Fibroblast of lung (primary cell): Measurements from ENCODE around the gene WWOX. TPM values are rescaled to one million over a fixed set of nuclear protein-coding genes. Genes with fewer than 3 reads are reported as not detected.

Experiments used
- DNase-seq, 2 donors: peaks; one replicate each; pipeline versions ENCODE4 v3.0.0 to v3.0.0-alpha.2; 2010; ENCODE audit warnings: low read depth in 2 of 2
- H2AFZ ChIP-seq: 2 replicates; pipeline ENCODE4 v1.5.1; 2012; ENCODE audit warnings: low read length, control low read depth, inconsistent platforms
- H3K27ac ChIP-seq: 2 replicates; pipeline ENCODE4 v1.5.1; 2011; ENCODE audit warnings: low read length, control low read depth; ENCODE audit not compliant: insufficient read depth
- H3K27me3 ChIP-seq: 2 replicates; pipeline ENCODE4 v1.5.1; 2011; ENCODE audit warnings: mild to moderate bottlenecking, low read length; ENCODE audit not compliant: control insufficient read depth, insufficient read depth
- H3K36me3 ChIP-seq: 2 replicates; pipeline ENCODE4 v1.5.1; 2011; ENCODE audit warnings: low read length; ENCODE audit not compliant: control insufficient read depth, insufficient read depth
- H3K4me1 ChIP-seq: 2 replicates; pipeline ENCODE4 v1.5.1; 2011; ENCODE audit warnings: low read length; ENCODE audit not compliant: control insufficient read depth, insufficient read depth; ENCODE audit errors: extremely low read depth
- H3K4me2 ChIP-seq: 2 replicates; pipeline ENCODE4 v1.5.1; 2011; ENCODE audit warnings: low read length, control low read depth; ENCODE audit not compliant: insufficient read depth; ENCODE audit errors: extremely low read depth
- H3K4me3 ChIP-seq, 4 experiments: fragments of 200-600 bp in 1 of 4; sonication (generic) in 1 of 4; replicated peaks in 1 of 4; 2 replicates each; pipeline ENCODE4 v1.5.1; 2011 to 2016; ENCODE audit warnings: low read length in 4 of 4, low read depth in 3 of 4, mild to moderate bottlenecking in 3 of 4, control low read depth in 2 of 4, inconsistent platforms in 1 of 4, mixed read lengths in 1 of 4; ENCODE audit not compliant: insufficient read depth in 1 of 4; ENCODE audit errors: control extremely low read depth in 1 of 4
- H3K79me2 ChIP-seq: 2 replicates; pipeline ENCODE4 v1.5.1; 2012; ENCODE audit warnings: mild to moderate bottlenecking, low read length, inconsistent platforms; ENCODE audit not compliant: control insufficient read depth, insufficient read depth
- H3K9ac ChIP-seq: 2 replicates; pipeline ENCODE4 v1.5.1; 2011; ENCODE audit warnings: mild to moderate bottlenecking, low read length, control low read depth; ENCODE audit not compliant: insufficient read depth
- H3K9me3 ChIP-seq: 2 replicates; pipeline ENCODE4 v1.5.1; 2012; ENCODE audit warnings: low read depth, low read length; ENCODE audit not compliant: control insufficient read depth, insufficient read depth
- H4K20me1 ChIP-seq: 2 replicates; pipeline ENCODE4 v1.5.1; 2011; ENCODE audit warnings: low read length; ENCODE audit not compliant: control insufficient read depth, insufficient read depth; ENCODE audit errors: extremely low read depth
- EZH2 ChIP-seq: IDR thresholded peaks from 2 replicates; pipeline ENCODE4 v1.5.1; 2012; ENCODE audit warnings: low read length, control low read depth, mild to moderate bottlenecking; ENCODE audit errors: missing control alignments
- polyA plus RNA-seq, 2 donors: library from polyadenylated mRNA; depleted of rRNA in 1 of 2; stranded (reverse) in 1 of 2; unstranded in 1 of 2; fragments of >200 nt; gene quantifications; 2 replicates each; pipeline ENCODE4 v1.2.1, GENCODE V29; 2011 to 2012; ENCODE audit warnings: missing spikeins in 1 of 2
- total RNA-seq: library from RNA; depleted of rRNA; stranded (reverse); fragments of >200 nt; gene quantifications from 2 replicates; pipeline ENCODE4 v1.2.1, GENCODE V29; 2014
- TF ChIP-seq, protein P1 (sequence below), 2 donors: IDR thresholded peaks in 1 of 2; conservative IDR thresholded peaks in 1 of 2; 1 replicate in 1 of 2; 2 replicates in 1 of 2; pipeline ENCODE4 v1.5.1; 2011 to 2012; ENCODE audit warnings: low read length in 2 of 2, control low read depth in 1 of 2, inconsistent platforms in 1 of 2, low read depth in 1 of 2, mild to moderate bottlenecking in 1 of 2

WWOX gene
- total and polyA plus RNA-seq, 2 donors (not counting 1 experiment from before 2014, with no cell fraction given), result 5.6 to 16.3 TPM

DNA sequence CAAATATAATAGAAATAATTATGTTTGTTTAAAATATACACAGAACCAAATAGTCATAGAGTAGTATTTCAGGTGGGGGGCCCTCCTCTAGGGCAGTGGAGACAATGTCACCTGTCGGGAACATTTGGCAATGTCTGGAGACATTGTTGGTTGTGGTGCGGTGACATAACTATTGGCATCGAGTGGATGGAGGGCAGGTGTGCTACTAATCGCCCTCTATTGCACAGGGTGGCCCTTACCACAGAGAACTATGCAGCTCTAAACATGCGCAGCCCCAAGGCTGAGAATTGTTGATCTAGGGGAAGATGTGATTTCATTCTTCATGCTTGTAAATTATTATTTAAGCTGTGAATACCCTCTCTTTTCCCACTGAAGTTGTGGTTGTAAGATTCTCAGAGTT lies 594.0 kb downstream of the WWOX start:
- Histone ChIP-seq H3K79me2 (no peaks in the 10 kb centered on the region), H2AFZ (no peak overlapping the region)
- TF ChIP-seq, protein P1, sequence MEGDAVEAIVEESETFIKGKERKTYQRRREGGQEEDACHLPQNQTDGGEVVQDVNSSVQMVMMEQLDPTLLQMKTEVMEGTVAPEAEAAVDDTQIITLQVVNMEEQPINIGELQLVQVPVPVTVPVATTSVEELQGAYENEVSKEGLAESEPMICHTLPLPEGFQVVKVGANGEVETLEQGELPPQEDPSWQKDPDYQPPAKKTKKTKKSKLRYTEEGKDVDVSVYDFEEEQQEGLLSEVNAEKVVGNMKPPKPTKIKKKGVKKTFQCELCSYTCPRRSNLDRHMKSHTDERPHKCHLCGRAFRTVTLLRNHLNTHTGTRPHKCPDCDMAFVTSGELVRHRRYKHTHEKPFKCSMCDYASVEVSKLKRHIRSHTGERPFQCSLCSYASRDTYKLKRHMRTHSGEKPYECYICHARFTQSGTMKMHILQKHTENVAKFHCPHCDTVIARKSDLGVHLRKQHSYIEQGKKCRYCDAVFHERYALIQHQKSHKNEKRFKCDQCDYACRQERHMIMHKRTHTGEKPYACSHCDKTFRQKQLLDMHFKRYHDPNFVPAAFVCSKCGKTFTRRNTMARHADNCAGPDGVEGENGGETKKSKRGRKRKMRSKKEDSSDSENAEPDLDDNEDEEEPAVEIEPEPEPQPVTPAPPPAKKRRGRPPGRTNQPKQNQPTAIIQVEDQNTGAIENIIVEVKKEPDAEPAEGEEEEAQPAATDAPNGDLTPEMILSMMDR (conservative IDR thresholded peaks at IDR 0.05 in 1 of 2, IDR thresholded peaks at IDR 0.05 in 1 of 2; ENCODE audit: low read depth in 1 of 2, low read length in 2 of 2), result no peak
- no peak for TF ChIP-seq EZH2

DNA sequence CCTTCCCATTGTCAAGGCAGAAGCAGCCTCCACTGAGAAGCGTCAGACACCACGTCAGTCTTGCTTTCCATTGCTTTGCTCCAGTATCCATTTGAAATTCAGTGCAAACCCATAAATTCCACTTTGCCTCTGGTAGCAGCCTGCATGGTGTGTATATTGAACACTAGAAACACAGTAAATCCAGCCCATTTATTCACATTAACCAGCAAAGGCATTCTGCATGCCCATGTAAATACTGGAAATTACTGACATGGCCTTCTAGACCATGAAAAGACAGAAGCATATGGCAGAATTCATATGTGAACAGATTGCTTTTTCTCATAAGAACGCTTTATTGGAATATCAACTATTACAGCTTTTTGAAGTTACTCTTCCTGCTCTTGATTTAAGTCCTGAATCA lies 595.0 kb downstream of the WWOX start:
- H3K4me3 ChIP-seq, result no peak overlapping the region
- no peak overlapping the region for H3K9ac ChIP-seq
- no peak overlapping the region for H2AFZ ChIP-seq
- H3K4me2 ChIP-seq, result no peak overlapping the region
- H3K4me1 ChIP-seq, result no peaks in the 10 kb centered on the region
- H3K9me3 ChIP-seq, result no peaks in the 10 kb centered on the region
- H3K27me3 ChIP-seq, result no peaks in the 10 kb centered on the region
- no peak for DNase-seq
- H3K79me2 ChIP-seq, result no peaks in the 10 kb centered on the region
- no peaks in the 10 kb centered on the region for H4K20me1 ChIP-seq
- H3K27ac ChIP-seq, result no peak overlapping the region
- H3K36me3 ChIP-seq, result no peaks in the 10 kb centered on the region
- TF ChIP-seq, protein P1 (conservative IDR thresholded peaks at IDR 0.05 in 1 of 2, IDR thresholded peaks at IDR 0.05 in 1 of 2; ENCODE audit: low read depth in 1 of 2, low read length in 2 of 2), result no peak
- TF ChIP-seq EZH2, result no peak

More for the DNA sequence above, 594.0 kb downstream of the WWOX start:
- H3K4me3 ChIP-seq, result no peak overlapping the region
- H3K9ac ChIP-seq, result no peak overlapping the region
- no peaks in the 10 kb centered on the region for H4K20me1 ChIP-seq
- no peaks in the 10 kb centered on the region for H3K4me1 ChIP-seq
- no peaks in the 10 kb centered on the region for H3K27me3 ChIP-seq
- H3K9me3 ChIP-seq, result no peaks in the 10 kb centered on the region
- no peak for DNase-seq
- H3K36me3 ChIP-seq, result no peaks in the 10 kb centered on the region
- H3K27ac ChIP-seq, result no peak overlapping the region
- no peak overlapping the region for H3K4me2 ChIP-seq

DNA sequence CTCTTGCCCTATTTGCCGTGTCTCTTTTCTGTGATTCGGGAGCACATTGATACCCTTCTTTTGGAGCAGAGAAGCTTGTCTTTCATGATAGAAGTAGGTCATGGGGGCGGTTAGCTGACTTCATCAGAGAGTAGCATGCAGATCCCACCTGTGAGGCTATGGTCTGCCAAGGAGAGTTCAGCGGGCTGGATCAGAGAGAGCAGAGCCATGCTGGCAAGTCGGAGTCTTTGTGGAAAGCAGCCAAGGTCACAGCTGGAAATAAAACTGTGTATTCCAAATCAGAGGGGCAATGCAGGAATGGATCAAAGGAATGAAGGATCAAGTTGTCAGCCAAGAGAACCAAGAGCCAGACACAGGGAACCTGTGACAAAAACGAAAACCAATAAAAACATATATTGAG lies 595.9 kb downstream of the WWOX start:
- Histone ChIP-seq H3K9ac (no peak overlapping the region), H3K9me3 (no peaks in the 10 kb centered on the region), H3K4me2 (no peak overlapping the region), H2AFZ (no peak overlapping the region), H3K79me2 (no peaks in the 10 kb centered on the region), H3K36me3 (no peaks in the 10 kb centered on the region), H3K27ac (no peak overlapping the region), H3K27me3 (no peaks in the 10 kb centered on the region), H4K20me1 (no peaks in the 10 kb centered on the region), H3K4me3 (no peak overlapping the region), H3K4me1 (no peaks in the 10 kb centered on the region)
- no peak for DNase-seq
- TF ChIP-seq, protein P1 (conservative IDR thresholded peaks at IDR 0.05 in 1 of 2, IDR thresholded peaks at IDR 0.05 in 1 of 2; ENCODE audit: low read depth in 1 of 2, low read length in 2 of 2), result no peak
